HG03025 (cell line): ENCODE measurements around the gene CEACAM4.
"Not testable (repeated sequence)": the region's sequence is repeated elsewhere in the genome, so short reads cannot be mapped to it uniquely, and the experiment has no call there.

ENCODE experiments used
- ATAC-seq: cut with Tn5 transposase; IDR thresholded peaks from one replicate; pipeline ENCODE4 v1.9.1; 2021; ENCODE audit warnings: mild to moderate bottlenecking, moderate library complexity; ENCODE audit not compliant: unreplicated experiment, low FRiP score

CEACAM4 gene

GRCh38 chr19:41626877-41627276 is at the start of gene CEACAM4:
Gene CEACAM4 (minus strand): TSS chr19:41627074. CDS start chr19:41626963, 111 bp downstream.
- no peak for ATAC-seq

- ATAC-seq, result no peak
Measured at GRCh38 chr19:41671486-41671885, 44.6 kb upstream of the CEACAM4 start.

- no peak for ATAC-seq
Measured at GRCh38 chr19:41670755-41671154, 43.9 kb upstream of the CEACAM4 start.

GRCh38 chr19:41668315-41668714 is 41.4 kb upstream of the CEACAM4 start:
- no peak for ATAC-seq

- no peak for ATAC-seq
Measured at GRCh38 chr19:41666075-41666474, 39.2 kb upstream of the CEACAM4 start.

GRCh38 chr19:41657157-41657556 is 30.3 kb upstream of the CEACAM4 start:
- no peak for ATAC-seq

GRCh38 chr19:41656756-41657155 is 29.9 kb upstream of the CEACAM4 start:
- ATAC-seq, result not testable (repeated sequence)

- ATAC-seq, result no peak
Measured at GRCh38 chr19:41652250-41652649, 25.4 kb upstream of the CEACAM4 start.

- ATAC-seq, result no peak
Measured at GRCh38 chr19:41649827-41650226, 23.0 kb upstream of the CEACAM4 start.

GRCh38 chr19:41646589-41647204 is 19.8 kb upstream of the CEACAM4 start:
- no peak for ATAC-seq

- no peak for ATAC-seq
Measured at GRCh38 chr19:41641879-41642485, 15.1 kb upstream of the CEACAM4 start.

GRCh38 chr19:41638641-41639081 is 11.8 kb upstream of the CEACAM4 start:
- no peak for ATAC-seq

GRCh38 chr19:41637484-41637883 is 10.6 kb upstream of the CEACAM4 start:
- no peak for ATAC-seq

GRCh38 chr19:41627966-41628675 is 1.2 kb upstream of the CEACAM4 start:
- no peak for ATAC-seq

GRCh38 chr19:41626278-41626677 is 596 bp downstream of the CEACAM4 start:
- no peak for ATAC-seq

- ATAC-seq, result no peak
Measured at GRCh38 chr19:41624937-41625336, 1.9 kb downstream of the CEACAM4 start.

GRCh38 chr19:41624515-41624914 is 2.4 kb downstream of the CEACAM4 start:
- ATAC-seq, result no peak

GRCh38 chr19:41623360-41623759 is 3.5 kb downstream of the CEACAM4 start:
- ATAC-seq, result no peak

GRCh38 chr19:41621654-41622053 is 5.2 kb downstream of the CEACAM4 start:
- no peak for ATAC-seq

- no peak for ATAC-seq
Measured at GRCh38 chr19:41621226-41621625, 5.6 kb downstream of the CEACAM4 start.

GRCh38 chr19:41620171-41620570 is 6.7 kb downstream of the CEACAM4 start:
- ATAC-seq, result no peak
